Fibroblast of lung (primary cell): ENCODE measurements around the gene OR1B1. TPM values are rescaled to one million over a fixed set of nuclear protein-coding genes. Genes with fewer than 3 reads are reported as not detected.

ENCODE experiments used
- DNase-seq, 2 donors: peaks; one replicate each; pipeline versions ENCODE4 v3.0.0 to v3.0.0-alpha.2; 2010; ENCODE audit warnings: low read depth in 2 of 2
- H2AFZ ChIP-seq: 2 replicates; pipeline ENCODE4 v1.5.1; 2012; ENCODE audit warnings: low read length, control low read depth, inconsistent platforms
- H3K27ac ChIP-seq: 2 replicates; pipeline ENCODE4 v1.5.1; 2011; ENCODE audit warnings: low read length, control low read depth; ENCODE audit not compliant: insufficient read depth
- H3K27me3 ChIP-seq: 2 replicates; pipeline ENCODE4 v1.5.1; 2011; ENCODE audit warnings: mild to moderate bottlenecking, low read length; ENCODE audit not compliant: control insufficient read depth, insufficient read depth
- H3K36me3 ChIP-seq: 2 replicates; pipeline ENCODE4 v1.5.1; 2011; ENCODE audit warnings: low read length; ENCODE audit not compliant: control insufficient read depth, insufficient read depth
- H3K4me1 ChIP-seq: 2 replicates; pipeline ENCODE4 v1.5.1; 2011; ENCODE audit warnings: low read length; ENCODE audit not compliant: control insufficient read depth, insufficient read depth; ENCODE audit errors: extremely low read depth
- H3K4me2 ChIP-seq: 2 replicates; pipeline ENCODE4 v1.5.1; 2011; ENCODE audit warnings: low read length, control low read depth; ENCODE audit not compliant: insufficient read depth; ENCODE audit errors: extremely low read depth
- H3K4me3 ChIP-seq, 4 experiments: fragments of 200-600 bp in 1 of 4; sonication (generic) in 1 of 4; replicated peaks in 1 of 4; 2 replicates each; pipeline ENCODE4 v1.5.1; 2011 to 2016; ENCODE audit warnings: low read length in 4 of 4, low read depth in 3 of 4, mild to moderate bottlenecking in 3 of 4, control low read depth in 2 of 4, inconsistent platforms in 1 of 4, mixed read lengths in 1 of 4; ENCODE audit not compliant: insufficient read depth in 1 of 4; ENCODE audit errors: control extremely low read depth in 1 of 4
- H3K79me2 ChIP-seq: 2 replicates; pipeline ENCODE4 v1.5.1; 2012; ENCODE audit warnings: mild to moderate bottlenecking, low read length, inconsistent platforms; ENCODE audit not compliant: control insufficient read depth, insufficient read depth
- H3K9ac ChIP-seq: 2 replicates; pipeline ENCODE4 v1.5.1; 2011; ENCODE audit warnings: mild to moderate bottlenecking, low read length, control low read depth; ENCODE audit not compliant: insufficient read depth
- H3K9me3 ChIP-seq: 2 replicates; pipeline ENCODE4 v1.5.1; 2012; ENCODE audit warnings: low read depth, low read length; ENCODE audit not compliant: control insufficient read depth, insufficient read depth
- H4K20me1 ChIP-seq: 2 replicates; pipeline ENCODE4 v1.5.1; 2011; ENCODE audit warnings: low read length; ENCODE audit not compliant: control insufficient read depth, insufficient read depth; ENCODE audit errors: extremely low read depth
- CTCF ChIP-seq, 2 donors: IDR thresholded peaks in 1 of 2; conservative IDR thresholded peaks in 1 of 2; 1 replicate in 1 of 2; 2 replicates in 1 of 2; pipeline ENCODE4 v1.5.1; 2011 to 2012; ENCODE audit warnings: low read length in 2 of 2, control low read depth in 1 of 2, inconsistent platforms in 1 of 2, low read depth in 1 of 2, mild to moderate bottlenecking in 1 of 2
- EZH2 ChIP-seq: IDR thresholded peaks from 2 replicates; pipeline ENCODE4 v1.5.1; 2012; ENCODE audit warnings: low read length, control low read depth, mild to moderate bottlenecking; ENCODE audit errors: missing control alignments
- polyA minus RNA-seq: library from RNA; depleted of rRNA, polyadenylated mRNA; stranded (reverse); fragments of >200 nt; gene quantifications from 2 replicates; pipeline ENCODE4 v1.2.3, GENCODE V29; 2011; ENCODE audit warnings: low replicate concordance
- polyA plus RNA-seq, 2 donors: library from polyadenylated mRNA; depleted of rRNA in 1 of 2; stranded (reverse) in 1 of 2; unstranded in 1 of 2; fragments of >200 nt; gene quantifications; 2 replicates each; pipeline ENCODE4 v1.2.1, GENCODE V29; 2011 to 2012; ENCODE audit warnings: missing spikeins in 1 of 2
- total RNA-seq: library from RNA; depleted of rRNA; stranded (reverse); fragments of >200 nt; gene quantifications from 2 replicates; pipeline ENCODE4 v1.2.1, GENCODE V29; 2014

Gene OR1B1
- not detected in 2 replicates for total RNA-seq
- polyA plus RNA-seq = not detected in 2 replicates
- polyA plus RNA-seq (2012) = not detected in 2 replicates
- polyA minus RNA-seq = not detected in 2 replicates

- no peak within 1 kb of the TSS for H2AFZ ChIP-seq
- H3K9ac ChIP-seq = no peak within 1 kb of the TSS
- DNase-seq = no peak
- no peaks in the 10 kb centered on the region for H3K4me1 ChIP-seq
- no peak within 1 kb of the TSS for H3K4me3 ChIP-seq
- H3K79me2 ChIP-seq = no peaks in the 10 kb centered on the region
- H4K20me1 ChIP-seq = no peaks in the 10 kb centered on the region
- no peaks in the 10 kb centered on the region for H3K36me3 ChIP-seq
- H3K27me3 ChIP-seq = no peaks in the 10 kb centered on the region
- no peaks in the 10 kb centered on the region for H3K9me3 ChIP-seq
- H3K4me2 ChIP-seq = no peak within 1 kb of the TSS
- TF ChIP-seq CTCF (conservative IDR thresholded peaks at IDR 0.05 in 1 of 2, IDR thresholded peaks at IDR 0.05 in 1 of 2; ENCODE audit: low read depth in 1 of 2, low read length in 2 of 2) (no peak), EZH2 (no peak)
- H3K27ac ChIP-seq = no peak within 1 kb of the TSS
These were observed at the start of gene OR1B1 for GRCh38 chr9:122657527-122657926. Gene OR1B1 (minus strand): TSS chr9:122657627.

GRCh38 chr9:122695696-122696095, 38.3 kb upstream of the OR1B1 start:
- Histone ChIP-seq H3K4me2 (no peak overlapping the region), H3K9me3 (no peaks in the 10 kb centered on the region), H2AFZ (no peak overlapping the region), H3K79me2 (no peaks in the 10 kb centered on the region), H3K4me3 (no peak overlapping the region), H3K9ac (no peak overlapping the region), H3K36me3 (no peaks in the 10 kb centered on the region), H3K4me1 (no peaks in the 10 kb centered on the region), H3K27me3 (no peaks in the 10 kb centered on the region), H4K20me1 (no peaks in the 10 kb centered on the region), H3K27ac (no peak overlapping the region)
- DNase-seq = no peak
- TF ChIP-seq CTCF (conservative IDR thresholded peaks at IDR 0.05 in 1 of 2, IDR thresholded peaks at IDR 0.05 in 1 of 2; ENCODE audit: low read depth in 1 of 2, low read length in 2 of 2) = no peak
- no peak for TF ChIP-seq EZH2

GRCh38 chr9:122684851-122685250, 27.4 kb upstream of the OR1B1 start:
- H3K36me3 ChIP-seq = no peaks in the 10 kb centered on the region
- no peaks in the 10 kb centered on the region for H3K4me1 ChIP-seq
- H4K20me1 ChIP-seq = no peaks in the 10 kb centered on the region
- H3K79me2 ChIP-seq = no peaks in the 10 kb centered on the region
- H3K27ac ChIP-seq = no peak overlapping the region
- H3K4me3 ChIP-seq = no peak overlapping the region
- no peak for DNase-seq
- no peak overlapping the region for H2AFZ ChIP-seq
- H3K4me2 ChIP-seq = no peak overlapping the region
- no peak for TF ChIP-seq EZH2
- no peak for TF ChIP-seq CTCF (conservative IDR thresholded peaks at IDR 0.05 in 1 of 2, IDR thresholded peaks at IDR 0.05 in 1 of 2; ENCODE audit: low read depth in 1 of 2, low read length in 2 of 2)
- H3K9me3 ChIP-seq = no peaks in the 10 kb centered on the region
- H3K27me3 ChIP-seq = no peaks in the 10 kb centered on the region
- no peak overlapping the region for H3K9ac ChIP-seq
